Osteoblast (primary cell): ENCODE measurements around the gene ZMYND11. TPM values are rescaled to one million over a fixed set of nuclear protein-coding genes. Genes with fewer than 3 reads are reported as not detected.

Source experiments
- DNase-seq: peaks from one replicate; pipeline ENCODE4 v3.0.0; 2011; ENCODE audit warnings: low spot score, mixed read lengths; ENCODE audit not compliant: insufficient read length; ENCODE audit errors: missing footprints
- H2AFZ ChIP-seq: 2 replicates; pipeline ENCODE4 v1.6.0; 2011; ENCODE audit warnings: mild to moderate bottlenecking, low read length
- H3K27ac ChIP-seq: 2 replicates; pipeline ENCODE4 v1.5.1; 2011; ENCODE audit warnings: mild to moderate bottlenecking, low read depth, low read length, moderate library complexity
- H3K27me3 ChIP-seq: 2 replicates; pipeline ENCODE4 v1.6.0; 2012; ENCODE audit warnings: mild to moderate bottlenecking, control low read depth, inconsistent platforms, low read length, moderate library complexity; ENCODE audit not compliant: insufficient read depth
- H3K36me3 ChIP-seq: 2 replicates; pipeline ENCODE4 v1.5.1; 2011; ENCODE audit warnings: mild to moderate bottlenecking, low read length, control low read depth, moderate library complexity; ENCODE audit not compliant: insufficient read depth
- H3K4me1 ChIP-seq: 2 replicates; pipeline ENCODE4 v1.5.1; 2011; ENCODE audit warnings: mild to moderate bottlenecking, low read length, control low read depth, moderate library complexity; ENCODE audit not compliant: insufficient read depth
- H3K4me2 ChIP-seq: 2 replicates; pipeline ENCODE4 v1.6.0; 2011; ENCODE audit warnings: mild to moderate bottlenecking, low read length; ENCODE audit not compliant: insufficient read depth
- H3K4me3 ChIP-seq: fragments of 200-600 bp; sonication (generic); 3 replicates; pipeline ENCODE4 v1.5.1; 2012; ENCODE audit warnings: mild to moderate bottlenecking, low read length, inconsistent platforms; ENCODE audit not compliant: insufficient read depth
- H3K79me2 ChIP-seq: 2 replicates; pipeline ENCODE4 v1.6.0; 2012; ENCODE audit warnings: mild to moderate bottlenecking, low read length, control low read depth, inconsistent platforms; ENCODE audit not compliant: insufficient read depth
- H3K9me3 ChIP-seq: 2 replicates; pipeline ENCODE4 v1.5.1; 2011; ENCODE audit warnings: low read depth, low read length, control low read depth
- H4K20me1 ChIP-seq: 2 replicates; pipeline ENCODE4 v1.6.0; 2012; ENCODE audit warnings: mild to moderate bottlenecking, low read length, control low read depth; ENCODE audit not compliant: insufficient read depth
- total RNA-seq: library from RNA; depleted of rRNA; stranded (reverse); fragments of >200 nt; gene quantifications from 2 replicates; pipeline ENCODE4 v1.2.3, GENCODE V29; 2012
- TF ChIP-seq, protein P1 (sequence below): IDR thresholded peaks from 2 replicates; pipeline ENCODE4 v1.5.1; 2011; ENCODE audit warnings: mild to moderate bottlenecking, low read depth, low read length, moderate library complexity; ENCODE audit errors: extremely low read depth

ZMYND11 gene
- total RNA-seq: 56.5 and 60.4 TPM in 2 replicates

DNA sequence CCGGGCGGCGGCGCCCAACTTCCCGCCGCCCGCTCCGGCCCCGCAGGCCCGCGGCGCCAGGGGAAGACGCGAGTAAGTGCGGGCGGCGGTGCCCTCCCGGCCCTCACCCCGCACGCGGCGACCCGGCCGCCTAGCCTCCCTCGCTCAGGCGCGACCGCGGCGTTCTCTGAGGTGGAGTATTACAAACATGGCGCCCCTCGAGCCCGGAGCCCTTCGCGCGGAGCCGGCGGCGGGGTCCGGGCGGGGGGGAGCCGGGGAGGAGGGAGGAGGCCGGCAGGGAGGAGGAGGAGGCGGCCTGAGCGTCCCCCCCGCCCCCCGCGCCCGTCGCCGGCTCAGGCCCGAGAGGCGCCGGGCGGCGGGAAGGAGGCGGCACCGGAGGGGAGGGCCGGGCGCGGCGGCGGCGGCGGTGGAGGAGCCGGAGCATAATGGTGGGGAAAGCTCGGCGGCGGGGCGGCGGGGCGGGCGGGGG is at the start of gene ZMYND11:
Gene ZMYND11 (plus strand): TSS at position 324 of the 469 bp plus-strand sequence. CDS start 44,558 bp downstream, outside the sequence.
- peak; percentile 95 for DNase-seq
- Histone ChIP-seq H3K4me1 (peaks cover 44% of the 10 kb centered on the region), H2AFZ (peak within 1 kb of the TSS; percentile 83), H4K20me1 (peaks cover 30% of the 10 kb centered on the region), H3K27me3 (no peaks in the 10 kb centered on the region), H3K9me3 (no peaks in the 10 kb centered on the region), H3K4me2 (peak within 1 kb of the TSS; percentile 99), H3K79me2 (peaks cover 43% of the 10 kb centered on the region), H3K4me3 (peak within 1 kb of the TSS; percentile 82), H3K36me3 (no peaks in the 10 kb centered on the region), H3K27ac (peak within 1 kb of the TSS; percentile 61)
- TF ChIP-seq, protein P1, sequence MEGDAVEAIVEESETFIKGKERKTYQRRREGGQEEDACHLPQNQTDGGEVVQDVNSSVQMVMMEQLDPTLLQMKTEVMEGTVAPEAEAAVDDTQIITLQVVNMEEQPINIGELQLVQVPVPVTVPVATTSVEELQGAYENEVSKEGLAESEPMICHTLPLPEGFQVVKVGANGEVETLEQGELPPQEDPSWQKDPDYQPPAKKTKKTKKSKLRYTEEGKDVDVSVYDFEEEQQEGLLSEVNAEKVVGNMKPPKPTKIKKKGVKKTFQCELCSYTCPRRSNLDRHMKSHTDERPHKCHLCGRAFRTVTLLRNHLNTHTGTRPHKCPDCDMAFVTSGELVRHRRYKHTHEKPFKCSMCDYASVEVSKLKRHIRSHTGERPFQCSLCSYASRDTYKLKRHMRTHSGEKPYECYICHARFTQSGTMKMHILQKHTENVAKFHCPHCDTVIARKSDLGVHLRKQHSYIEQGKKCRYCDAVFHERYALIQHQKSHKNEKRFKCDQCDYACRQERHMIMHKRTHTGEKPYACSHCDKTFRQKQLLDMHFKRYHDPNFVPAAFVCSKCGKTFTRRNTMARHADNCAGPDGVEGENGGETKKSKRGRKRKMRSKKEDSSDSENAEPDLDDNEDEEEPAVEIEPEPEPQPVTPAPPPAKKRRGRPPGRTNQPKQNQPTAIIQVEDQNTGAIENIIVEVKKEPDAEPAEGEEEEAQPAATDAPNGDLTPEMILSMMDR: no peak

- no peak overlapping the region for H2AFZ ChIP-seq
- H3K79me2 ChIP-seq: no peaks in the 10 kb centered on the region
- no peaks in the 10 kb centered on the region for H3K4me1 ChIP-seq
- H3K4me2 ChIP-seq: no peak overlapping the region
- H3K27ac ChIP-seq: no peak overlapping the region
- TF ChIP-seq, protein P1: no peak
- H4K20me1 ChIP-seq: no peaks in the 10 kb centered on the region
- no peaks in the 10 kb centered on the region for H3K36me3 ChIP-seq
- H3K27me3 ChIP-seq: peaks cover 3% of the 10 kb centered on the region
- no peaks in the 10 kb centered on the region for H3K9me3 ChIP-seq
- H3K4me3 ChIP-seq: no peak overlapping the region
- no peak for DNase-seq
Observed at GRCh38 chr10:86031-86430, 49.2 kb upstream of the ZMYND11 start.

- Histone ChIP-seq H3K79me2 (no peaks in the 10 kb centered on the region), H3K4me2 (no peak overlapping the region), H3K27me3 (no peaks in the 10 kb centered on the region), H3K36me3 (no peaks in the 10 kb centered on the region), H4K20me1 (no peaks in the 10 kb centered on the region), H3K4me1 (no peaks in the 10 kb centered on the region), H3K9me3 (no peaks in the 10 kb centered on the region), H3K4me3 (no peak overlapping the region), H2AFZ (no peak overlapping the region), H3K27ac (no peak overlapping the region)
- DNase-seq: peak; percentile 62
- TF ChIP-seq, protein P1: no peak
Observed at GRCh38 chr10:87177-88080, 47.8 kb upstream of the ZMYND11 start.

DNA sequence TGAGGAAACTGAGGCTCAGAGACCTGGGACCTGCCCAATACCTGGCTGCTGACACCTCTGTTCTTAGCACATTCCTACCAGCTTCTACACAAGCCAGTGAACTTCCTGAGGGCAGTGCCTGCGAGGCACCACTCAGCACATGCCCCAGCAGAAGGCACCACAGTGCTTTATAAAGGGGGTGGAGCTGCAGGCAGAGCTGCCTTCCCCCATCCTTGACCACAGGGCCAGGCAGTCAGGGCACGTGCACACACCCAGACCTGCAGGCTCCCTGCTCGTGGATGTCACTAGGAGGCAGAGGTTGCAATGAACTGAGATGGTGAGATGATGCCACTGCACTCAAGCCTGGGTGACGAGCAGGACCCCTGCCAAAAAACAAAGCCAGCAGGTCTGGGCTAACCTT is 47.0 kb upstream of the ZMYND11 start:
- Histone ChIP-seq H2AFZ (no peak overlapping the region), H3K36me3 (no peaks in the 10 kb centered on the region), H4K20me1 (no peaks in the 10 kb centered on the region), H3K4me2 (no peak overlapping the region), H3K9me3 (no peaks in the 10 kb centered on the region), H3K79me2 (no peaks in the 10 kb centered on the region), H3K27ac (no peak overlapping the region), H3K27me3 (no peaks in the 10 kb centered on the region), H3K4me3 (no peak overlapping the region), H3K4me1 (no peaks in the 10 kb centered on the region)
- DNase-seq: no peak
- TF ChIP-seq, protein P1: no peak
